Suprapubic skin (tissue), 4 donors: ENCODE data around the gene MZB1. TPM values are rescaled to one million over a fixed set of nuclear protein-coding genes. Genes with fewer than 3 reads are reported as not detected.

Source experiments
- DNase-seq, 2 donors: peaks; one replicate each; pipeline ENCODE4 v3.0.0-alpha.2; 2019; ENCODE audit warnings: low spot score in 2 of 2
- H3K27ac ChIP-seq: fragments of 200-600 bp; sonication (generic); one replicate; pipeline ENCODE4 v1.5.1; 2019
- H3K27me3 ChIP-seq: fragments of 200-600 bp; sonication (generic); one replicate; pipeline ENCODE4 v1.5.1; 2019
- H3K36me3 ChIP-seq: fragments of 200-600 bp; sonication (generic); one replicate; pipeline ENCODE4 v1.5.1; 2019
- H3K4me1 ChIP-seq: fragments of 200-600 bp; sonication (generic); one replicate; pipeline ENCODE4 v1.5.1; 2019
- H3K4me3 ChIP-seq: fragments of 200-600 bp; sonication (generic); one replicate; pipeline ENCODE4 v1.5.1; 2019; ENCODE audit warnings: mild to moderate bottlenecking
- H3K9me3 ChIP-seq: fragments of 200-600 bp; sonication (generic); one replicate; pipeline ENCODE4 v1.5.1; 2019
- EP300 ChIP-seq: sonication (generic); formaldehyde crosslinking; IDR thresholded peaks from one replicate; pipeline ENCODE4 v1.6.1; 2017; ENCODE audit warnings: antibody characterized with exemption
- POLR2A ChIP-seq, 2 donors: fragments of 450-650 bp; IDR thresholded peaks; one replicate each; pipeline ENCODE4 v1.6.1; 2017; ENCODE audit warnings: antibody characterized with exemption in 2 of 2, mild to moderate bottlenecking in 2 of 2, moderate library complexity in 2 of 2
- POLR2AphosphoS5 ChIP-seq, 3 donors: sonication (generic); formaldehyde crosslinking; IDR thresholded peaks; one replicate each; pipeline ENCODE4 v1.6.1; 2017; ENCODE audit warnings: antibody characterized with exemption in 3 of 3
- WGBS: methylation state at CpG from one replicate; pipeline ENCODE4 v1.1.5; 2018; 5-methylcytosine and 5-hydroxymethylcytosine counted together
- total RNA-seq, 4 donors: library from RNA; depleted of rRNA; stranded (reverse); fragments of >200 nt; gene quantifications; one replicate each; pipeline ENCODE4 v1.1.0, GENCODE V29; 2016
- TF ChIP-seq, protein P1 (sequence below), 2 donors: fragments of 200-600 bp in 1 of 2; fragments of 450-650 bp in 1 of 2; sonication (generic) in 1 of 2; IDR thresholded peaks; one replicate each; pipeline ENCODE4 v1.5.1; 2016 to 2019; ENCODE audit warnings: antibody characterized with exemption in 2 of 2, mild to moderate bottlenecking in 1 of 2, moderate library complexity in 1 of 2

Gene MZB1
- total RNA-seq, 4 donors from 2014 or later = not detected

DNA sequence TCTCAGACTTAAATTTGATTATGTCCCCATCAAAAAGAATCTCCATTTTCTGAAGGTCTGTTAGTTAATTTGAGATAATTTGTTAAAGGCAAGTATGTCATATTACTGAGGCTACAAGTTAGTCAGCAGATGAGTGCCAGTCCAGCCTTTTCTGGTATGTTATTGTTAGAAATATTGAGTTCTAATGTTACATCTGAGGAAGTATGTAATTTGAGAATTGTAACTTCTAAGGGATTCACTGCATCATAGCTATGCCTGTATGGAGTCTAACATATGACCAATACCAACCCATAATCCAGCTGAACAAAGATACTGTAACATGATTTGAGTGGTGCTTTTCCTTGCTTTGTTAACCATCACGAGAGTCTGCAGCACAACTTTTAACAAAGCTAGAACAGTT, 20.5 kb downstream of the MZB1 start:
- H3K27me3 ChIP-seq = no peaks in the 10 kb centered on the region
- no peak for DNase-seq
- H3K9me3 ChIP-seq = no peaks in the 10 kb centered on the region
- TF ChIP-seq POLR2AphosphoS5 (IDR thresholded peaks at IDR 0.05) = no peak
- no peak for TF ChIP-seq POLR2A (IDR thresholded peaks at IDR 0.05)
- TF ChIP-seq, protein P1, sequence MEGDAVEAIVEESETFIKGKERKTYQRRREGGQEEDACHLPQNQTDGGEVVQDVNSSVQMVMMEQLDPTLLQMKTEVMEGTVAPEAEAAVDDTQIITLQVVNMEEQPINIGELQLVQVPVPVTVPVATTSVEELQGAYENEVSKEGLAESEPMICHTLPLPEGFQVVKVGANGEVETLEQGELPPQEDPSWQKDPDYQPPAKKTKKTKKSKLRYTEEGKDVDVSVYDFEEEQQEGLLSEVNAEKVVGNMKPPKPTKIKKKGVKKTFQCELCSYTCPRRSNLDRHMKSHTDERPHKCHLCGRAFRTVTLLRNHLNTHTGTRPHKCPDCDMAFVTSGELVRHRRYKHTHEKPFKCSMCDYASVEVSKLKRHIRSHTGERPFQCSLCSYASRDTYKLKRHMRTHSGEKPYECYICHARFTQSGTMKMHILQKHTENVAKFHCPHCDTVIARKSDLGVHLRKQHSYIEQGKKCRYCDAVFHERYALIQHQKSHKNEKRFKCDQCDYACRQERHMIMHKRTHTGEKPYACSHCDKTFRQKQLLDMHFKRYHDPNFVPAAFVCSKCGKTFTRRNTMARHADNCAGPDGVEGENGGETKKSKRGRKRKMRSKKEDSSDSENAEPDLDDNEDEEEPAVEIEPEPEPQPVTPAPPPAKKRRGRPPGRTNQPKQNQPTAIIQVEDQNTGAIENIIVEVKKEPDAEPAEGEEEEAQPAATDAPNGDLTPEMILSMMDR (IDR thresholded peaks at IDR 0.05) = no peak
- no peak for TF ChIP-seq EP300
- no peak overlapping the region for H3K27ac ChIP-seq
- H3K4me3 ChIP-seq = no peak overlapping the region
- H3K4me1 ChIP-seq = peaks cover 10% of the 10 kb centered on the region
- WGBS = 80% methylated on average over 1 of the region's 1 CpG
- H3K36me3 ChIP-seq = peaks cover 75% of the 10 kb centered on the region

DNA sequence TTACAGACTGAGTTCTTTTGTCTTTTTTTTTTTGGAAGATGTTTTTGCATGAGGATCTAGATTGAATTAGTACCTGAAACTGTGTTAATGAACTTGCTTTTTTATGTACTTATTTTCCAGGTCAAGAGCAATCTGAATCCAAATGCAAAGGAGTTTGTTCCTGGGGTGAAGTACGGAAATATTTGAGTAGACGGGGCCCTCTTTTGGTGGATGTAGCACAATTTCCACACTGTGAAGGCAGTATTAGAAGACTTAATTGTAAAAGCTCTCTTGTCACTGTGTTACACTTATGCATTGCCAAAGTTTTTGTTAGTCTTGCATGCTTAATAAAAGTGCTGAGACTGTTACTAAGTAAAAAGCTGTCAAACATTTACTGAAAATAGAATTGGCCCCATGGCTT, 21.1 kb downstream of the MZB1 start:
- Histone ChIP-seq H3K27ac (no peak overlapping the region), H3K4me3 (no peak overlapping the region), H3K4me1 (peaks cover 5% of the 10 kb centered on the region), H3K36me3 (peaks cover 81% of the 10 kb centered on the region), H3K9me3 (no peaks in the 10 kb centered on the region), H3K27me3 (no peaks in the 10 kb centered on the region)
- WGBS = 80% methylated on average over 2 of the region's 2 CpGs
- DNase-seq = no peak
- TF ChIP-seq EP300 (no peak), POLR2AphosphoS5 (IDR thresholded peaks at IDR 0.05) (no peak), POLR2A (IDR thresholded peaks at IDR 0.05) (no peak)
- TF ChIP-seq, protein P1 (IDR thresholded peaks at IDR 0.05) = no peak

DNA sequence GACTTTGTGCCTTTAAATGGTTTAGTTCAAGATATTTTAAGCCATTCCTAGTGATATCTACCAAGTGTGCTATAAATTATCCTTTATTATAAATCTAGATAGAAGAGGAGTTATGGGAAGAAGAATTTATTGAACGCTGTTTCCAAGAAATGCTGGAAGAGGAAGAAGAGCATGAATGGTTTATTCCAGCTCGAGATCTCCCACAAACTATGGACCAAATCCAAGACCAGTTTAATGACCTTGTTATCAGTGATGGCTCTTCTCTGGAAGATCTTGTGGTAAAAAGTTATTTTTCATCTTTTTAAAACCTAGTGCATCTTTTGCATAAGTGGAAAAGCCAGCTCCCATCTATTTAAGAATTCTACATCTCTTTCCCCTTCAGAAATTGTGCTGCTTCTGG, 25.2 kb downstream of the MZB1 start:
- no peak for TF ChIP-seq POLR2A (IDR thresholded peaks at IDR 0.05)
- TF ChIP-seq, protein P1 (IDR thresholded peaks at IDR 0.05) = no peak
- no peak for TF ChIP-seq EP300
- TF ChIP-seq POLR2AphosphoS5 (IDR thresholded peaks at IDR 0.05) = no peak
- Histone ChIP-seq H3K4me3 (no peak overlapping the region), H3K36me3 (peaks cover 58% of the 10 kb centered on the region), H3K27ac (no peak overlapping the region), H3K4me1 (no peaks in the 10 kb centered on the region), H3K27me3 (no peaks in the 10 kb centered on the region), H3K9me3 (no peaks in the 10 kb centered on the region)
- 62% methylated on average over 2 of the region's 2 CpGs for WGBS
- no peak for DNase-seq

DNA sequence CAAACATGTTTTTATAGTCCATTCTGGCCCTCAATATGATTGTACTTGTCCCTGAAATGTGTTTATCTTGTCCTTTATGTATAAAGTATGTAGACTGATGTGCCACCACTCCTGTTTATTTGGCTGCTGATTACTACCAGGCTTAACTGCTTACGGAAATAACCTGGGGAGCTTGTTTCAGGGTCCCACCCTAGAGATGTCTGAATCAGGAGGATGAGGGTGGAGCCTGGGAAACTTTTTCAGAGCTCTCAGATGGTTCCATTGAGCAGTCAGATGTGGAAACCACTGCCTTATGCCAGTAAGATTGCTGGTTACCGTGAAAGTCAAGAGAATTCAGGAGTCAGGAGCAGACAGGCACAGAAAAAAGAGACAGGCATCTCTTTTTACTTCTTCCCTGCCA, 25.8 kb downstream of the MZB1 start:
- no peaks in the 10 kb centered on the region for H3K9me3 ChIP-seq
- no peak for TF ChIP-seq POLR2A (IDR thresholded peaks at IDR 0.05)
- TF ChIP-seq, protein P1 (IDR thresholded peaks at IDR 0.05) = no peak
- TF ChIP-seq POLR2AphosphoS5 (IDR thresholded peaks at IDR 0.05) = no peak
- TF ChIP-seq EP300 = no peak
- H3K36me3 ChIP-seq = peaks cover 53% of the 10 kb centered on the region
- no peak for DNase-seq
- no peak overlapping the region for H3K4me3 ChIP-seq
- no peaks in the 10 kb centered on the region for H3K27me3 ChIP-seq
- 49% methylated on average over 2 of the region's 2 CpGs for WGBS
- no peaks in the 10 kb centered on the region for H3K4me1 ChIP-seq
- no peak overlapping the region for H3K27ac ChIP-seq

DNA sequence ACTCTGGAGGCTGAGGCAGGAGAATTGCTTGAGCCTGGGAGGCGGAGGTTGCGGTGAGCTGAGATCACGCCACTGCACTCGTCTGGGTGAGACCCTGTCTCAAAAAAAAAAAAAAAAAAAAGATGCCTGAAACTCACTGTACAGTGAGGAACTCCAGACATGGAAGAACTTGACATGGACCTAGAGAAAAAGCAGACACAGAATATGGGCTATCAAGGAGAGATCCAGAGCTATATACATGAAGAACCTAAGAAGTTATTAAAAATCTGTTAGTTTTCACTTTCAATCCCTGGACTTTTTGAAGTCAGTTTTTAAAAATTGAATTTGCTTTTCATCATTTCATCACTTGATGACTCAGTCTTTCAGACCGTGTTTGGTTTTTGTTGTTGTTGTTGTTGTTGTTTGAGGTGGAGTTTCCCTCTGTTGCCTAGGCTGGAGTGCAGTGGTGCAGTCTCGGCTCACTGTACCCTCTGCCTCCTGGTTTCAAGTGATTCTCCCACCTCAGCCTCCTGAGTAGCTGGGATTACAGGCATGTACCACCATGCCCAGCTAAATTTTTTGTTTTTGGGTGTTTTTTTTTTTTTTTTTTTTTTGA, 27.8 kb downstream of the MZB1 start:
- peaks cover 35% of the 10 kb centered on the region for H3K36me3 ChIP-seq

More for the DNA sequence above, 27.8 kb downstream of the MZB1 start:
- Histone ChIP-seq H3K4me1 (peaks cover 3% of the 10 kb centered on the region), H3K4me3 (no peak overlapping the region), H3K27me3 (no peaks in the 10 kb centered on the region), H3K27ac (no peak overlapping the region), H3K9me3 (no peaks in the 10 kb centered on the region)
- DNase-seq = no peak
- TF ChIP-seq POLR2AphosphoS5 (IDR thresholded peaks at IDR 0.05) = no peak
- TF ChIP-seq EP300 = no peak
- TF ChIP-seq, protein P1 (IDR thresholded peaks at IDR 0.05) = no peak
- TF ChIP-seq POLR2A (IDR thresholded peaks at IDR 0.05) = no peak
- 78% methylated on average over 6 of the region's 6 CpGs for WGBS
